HepG2 (cell line): ENCODE measurements around the gene STUB1. TPM values are rescaled to one million over a fixed set of nuclear protein-coding genes. Genes with fewer than 3 reads are reported as not detected.

Experiments used
- AHR ChIP-seq: IDR thresholded peaks from 2 replicates; pipeline ENCODE4 v1.6.1; 2018; ENCODE audit warnings: missing genetic modification reagents, missing compliant biosample characterization
- FOSL1 ChIP-seq: sonication (generic); formaldehyde crosslinking; IDR thresholded peaks from 2 replicates; pipeline ENCODE4 v1.9.0; 2021; ENCODE audit warnings: missing genetic modification reagents, borderline replicate concordance
- HNF1B ChIP-seq: sonication (generic); formaldehyde crosslinking; IDR thresholded peaks from 2 replicates; pipeline ENCODE4 v1.5.1; 2020; ENCODE audit warnings: mild to moderate bottlenecking, moderate library complexity, missing genetic modification reagents
- HNRNPLL ChIP-seq: fragments of 200-400 bp; formaldehyde crosslinking; IDR thresholded peaks from 2 replicates; pipeline ENCODE4 v1.6.1; 2017; ENCODE audit warnings: mild to moderate bottlenecking, low read depth, low read length; ENCODE audit not compliant: poor library complexity, severe bottlenecking
- HOXA3 ChIP-seq: sonication (generic); formaldehyde crosslinking; IDR thresholded peaks from 2 replicates; pipeline ENCODE4 v1.5.0; 2020; ENCODE audit warnings: missing genetic modification reagents
- IKZF4 ChIP-seq: sonication (generic); formaldehyde crosslinking; IDR thresholded peaks from 2 replicates; pipeline ENCODE4 v1.5.1; 2020; ENCODE audit warnings: borderline replicate concordance, mild to moderate bottlenecking, low read depth, missing genetic modification reagents; ENCODE audit errors: not compliant biosample characterization
- MAFG ChIP-seq: sonication (generic); formaldehyde crosslinking; IDR thresholded peaks from 2 replicates; pipeline ENCODE4 v1.5.1; 2020; ENCODE audit warnings: mild to moderate bottlenecking, missing genetic modification reagents
- NCOA1 ChIP-seq: sonication (generic); formaldehyde crosslinking; IDR thresholded peaks from 2 replicates; pipeline ENCODE4 v1.9.0; 2021; ENCODE audit warnings: missing genetic modification reagents
- PATZ1 ChIP-seq: sonication (generic); formaldehyde crosslinking; IDR thresholded peaks from 2 replicates; pipeline ENCODE4 v1.4.0; 2020; ENCODE audit warnings: missing genetic modification reagents
- PAX8 ChIP-seq: sonication (generic); formaldehyde crosslinking; IDR thresholded peaks from 2 replicates; pipeline ENCODE4 v1.8.0; 2022; ENCODE audit warnings: mild to moderate bottlenecking, missing genetic modification reagents, borderline replicate concordance
- RCOR2 ChIP-seq: IDR thresholded peaks from 2 replicates; pipeline ENCODE4 v1.6.1; 2016; ENCODE audit warnings: missing biosample characterization, missing genetic modification reagents
- RFXANK ChIP-seq: IDR thresholded peaks from 2 replicates; pipeline ENCODE4 v1.6.1; 2016
- SIN3B ChIP-seq: fragments of 150-350 bp; IDR thresholded peaks from 2 replicates; pipeline ENCODE4 v1.6.1; 2014; ENCODE audit warnings: low read length
- SIX1 ChIP-seq: sonication (generic); formaldehyde crosslinking; IDR thresholded peaks from 2 replicates; pipeline ENCODE4 v1.4.0; 2020; ENCODE audit warnings: missing genetic modification reagents, borderline replicate concordance
- TCF7 ChIP-seq: sonication (generic); IDR thresholded peaks from 2 replicates; pipeline ENCODE4 v1.6.1; 2016; ENCODE audit warnings: antibody characterized with exemption, low read depth
- TEAD3 ChIP-seq: optimal IDR thresholded peaks from 2 replicates; pipeline ENCODE3; 2016; ENCODE audit warnings: borderline replicate concordance
- THAP9 ChIP-seq: sonication (generic); formaldehyde crosslinking; IDR thresholded peaks from 2 replicates; pipeline ENCODE4; 2020; ENCODE audit warnings: missing genetic modification reagents, mild to moderate bottlenecking, borderline replicate concordance
- ZFP36L2 ChIP-seq: sonication (generic); formaldehyde crosslinking; IDR thresholded peaks from 2 replicates; pipeline ENCODE4 v1.4.0; 2020; ENCODE audit warnings: missing genetic modification reagents
- ZFP82 ChIP-seq: sonication (generic); formaldehyde crosslinking; IDR thresholded peaks from 2 replicates; pipeline ENCODE4 v1.5.1; 2020; ENCODE audit warnings: mild to moderate bottlenecking, missing genetic modification reagents, borderline replicate concordance
- ZNF234 ChIP-seq: sonication (generic); formaldehyde crosslinking; conservative IDR thresholded peaks from 2 replicates; pipeline ENCODE4 v1.5.1; 2020; ENCODE audit warnings: mild to moderate bottlenecking, missing genetic modification reagents
- ZNF329 ChIP-seq: sonication (generic); formaldehyde crosslinking; IDR thresholded peaks from 2 replicates; pipeline ENCODE4 v1.9.0; 2021; ENCODE audit warnings: low read depth, mild to moderate bottlenecking, missing genetic modification reagents
- ZNF430 ChIP-seq: sonication (generic); formaldehyde crosslinking; IDR thresholded peaks from 2 replicates; pipeline ENCODE4 v1.9.0; 2021; ENCODE audit warnings: mild to moderate bottlenecking, missing genetic modification reagents
- ZNF710 ChIP-seq: sonication (generic); formaldehyde crosslinking; IDR thresholded peaks from 2 replicates; pipeline ENCODE4 v1.5.0; 2020; ENCODE audit warnings: mild to moderate bottlenecking, missing genetic modification reagents, borderline replicate concordance
- polyA plus RNA-seq, 8 experiments: library from polyadenylated mRNA; depleted of rRNA in 3 of 8; stranded (reverse) in 7 of 8; unstranded in 1 of 8; fragments of >200 nt; fragmentation: Illumina TruSeq in 4 of 8; extraction: Trizol in 4 of 8; gene quantifications; 2 replicates each; pipeline versions ENCODE4 v1.2.1 to v1.2.3, GENCODE V29; 2011 to 2016; ENCODE audit warnings: low read depth in 4 of 8, missing spikeins in 1 of 8, mixed read lengths in 1 of 8; ENCODE audit not compliant: insufficient read depth in 1 of 8
- total RNA-seq, 5 experiments: library from RNA; depleted of rRNA; stranded (reverse); fragments of >200 nt; fragmentation: Illumina TruSeq; extraction: Trizol; gene quantifications; 2 replicates each; pipeline ENCODE4 v1.2.3, GENCODE V29; 2016; ENCODE audit warnings: low read depth in 1 of 5

Gene STUB1
- total and polyA plus RNA-seq, 2 of the 13 experiments (the other 11 are each of a cell fraction or from before 2014, with no cell fraction given): 52.9 to 78.2 TPM

GRCh38 chr16:720447-720989, 40.3 kb downstream of the STUB1 start (continued):
- no peak for TF ChIP-seq HNRNPLL
- no peak for TF ChIP-seq TEAD3 (CRISPR knock-in tag)
- no peak for TF ChIP-seq HOXA3
- no peak for TF ChIP-seq ZNF329
- TF ChIP-seq PAX8 (CRISPR knock-in tag): no peak
- no peak for TF ChIP-seq ZNF234 (CRISPR knock-in tag)
- no peak for TF ChIP-seq MAFG (CRISPR knock-in tag)
- TF ChIP-seq TCF7: no peak
- TF ChIP-seq IKZF4: no peak
- TF ChIP-seq SIX1 (CRISPR knock-in tag): no peak
- TF ChIP-seq SIN3B: no peak
- TF ChIP-seq ZFP36L2 (CRISPR knock-in tag): no peak
- TF ChIP-seq THAP9 (CRISPR knock-in tag): peak; percentile 48; the same call in 1 of the 2 replicates
- no peak for TF ChIP-seq RCOR2
- peak; percentile 84 for TF ChIP-seq ZFP82 (CRISPR knock-in tag)
- no peak for TF ChIP-seq RFXANK (CRISPR knock-in tag)
- no peak for TF ChIP-seq HNF1B
- TF ChIP-seq ZNF430 (CRISPR knock-in tag): no peak
- no peak for TF ChIP-seq AHR
- 0 out of 2 replicates have a peak, but pooled peaks have one; percentile 58 for TF ChIP-seq NCOA1 (CRISPR knock-in tag)
- TF ChIP-seq PATZ1 (CRISPR knock-in tag): no peak
- TF ChIP-seq FOSL1: no peak
- TF ChIP-seq ZNF710 (CRISPR knock-in tag): no peak
